Ishikawa (cell line): Measurements from ENCODE around the gene RMND1.

ENCODE experiments used
- CEBPB ChIP-seq: IDR thresholded peaks from 2 replicates; pipeline ENCODE4 v1.6.1; 2012
- CREB1 ChIP-seq: IDR thresholded peaks from 2 replicates; pipeline ENCODE4 v1.6.1; 2012; ENCODE audit warnings: low read depth
- EGR1 ChIP-seq: IDR thresholded peaks from 2 replicates; pipeline ENCODE4 v1.6.1; 2012
- EP300 ChIP-seq: IDR thresholded peaks from 2 replicates; pipeline ENCODE4 v1.6.1; 2012; ENCODE audit warnings: borderline replicate concordance
- FOXM1 ChIP-seq: IDR thresholded peaks from 2 replicates; pipeline ENCODE4 v1.6.1; 2012; ENCODE audit warnings: low read depth, borderline replicate concordance
- MAX ChIP-seq: IDR thresholded peaks from 2 replicates; pipeline ENCODE4 v1.6.1; 2012
- NFIC ChIP-seq: IDR thresholded peaks from 2 replicates; pipeline ENCODE4 v1.6.1; 2012
- RAD21 ChIP-seq: IDR thresholded peaks from 2 replicates; pipeline ENCODE4 v1.6.1; 2012; ENCODE audit warnings: low read depth
- REST ChIP-seq: IDR thresholded peaks from 2 replicates; pipeline ENCODE4 v1.6.1; 2012; ENCODE audit warnings: low read depth, mild to moderate bottlenecking
- TAF1 ChIP-seq: IDR thresholded peaks from 2 replicates; pipeline ENCODE4 v1.6.1; 2012; ENCODE audit warnings: low read depth, mild to moderate bottlenecking
- TCF12 ChIP-seq: IDR thresholded peaks from 2 replicates; pipeline ENCODE4 v1.6.1; 2012; ENCODE audit warnings: low read depth
- TEAD4 ChIP-seq: IDR thresholded peaks from 2 replicates; pipeline ENCODE4 v1.6.1; 2012
- USF1 ChIP-seq: IDR thresholded peaks from 2 replicates; pipeline ENCODE4 v1.6.1; 2012
- YY1 ChIP-seq: IDR thresholded peaks from 2 replicates; pipeline ENCODE4 v1.6.1; 2012; ENCODE audit warnings: low read depth

GRCh38 chr6:151392427-151392826 is 59.5 kb downstream of the RMND1 start:
- TF ChIP-seq USF1 (no peak), MAX (no peak), TCF12 (no peak), REST (no peak), CREB1 (no peak), EP300 (no peak), EGR1 (no peak), TAF1 (no peak), TEAD4 (no peak), NFIC (no peak), CEBPB (no peak), FOXM1 (no peak), RAD21 (no peak), YY1 (no peak)
